Measurements from ENCODE around the gene DIPK2A. TPM values are rescaled to one million over a fixed set of nuclear protein-coding genes. Genes with fewer than 3 reads are reported as not detected.

The DIPK2A gene
- total and polyA plus RNA-seq, 2 donors (not counting 3 experiments of a cell fraction or from before 2014, with no cell fraction given), result 18.9 to 43.0 TPM

- dilution Hi-C loops (cut with MboI; ENCODE audit: extremely low pct_ligation_motif_present, low sequenced_read_pairs), result no loop called here
- BruUV-seq (replicated peaks), result no TSS peak
- H2AFZ ChIP-seq (ENCODE audit: low read depth, low read length), result no peak overlapping the region
- CTCF ChIA-PET, result interaction anchor here (6.7 kb wide), 1 partner anchor 1789 kb away, joined by 59 read pairs; no protein-coding TSS in a partner anchor
- H3K4me3 ChIP-seq (replicated peaks in 1 of 3; ENCODE audit: insufficient read depth in 1 of 3, low read depth in 1 of 3, low read length in 3 of 3), result no peak overlapping the region
- no peaks in the 10 kb centered on the region for H3K9me1 ChIP-seq (replicated peaks; ENCODE audit: control insufficient read depth, extremely low read depth, insufficient read depth, low read length)
- no peak for FAIRE-seq
- TF ChIP-seq MAX (IDR thresholded peaks at IDR 0.05; ENCODE audit: insufficient read depth, insufficient read length) (no peak), POLR2AphosphoS5 (IDR thresholded peaks at IDR 0.05; ENCODE audit: insufficient read depth, low read depth, low read length) (no peak), GATA2 (IDR thresholded peaks at IDR 0.05; ENCODE audit: insufficient read depth, insufficient read length, low read depth, low read length) (no peak), FOS (IDR thresholded peaks at IDR 0.05; ENCODE audit: borderline replicate concordance, insufficient read depth, low read length) (no peak), CTCF (IDR thresholded peaks at IDR 0.05; ENCODE audit: extremely low read depth in 1 of 2, insufficient read depth in 1 of 2, low read depth in 1 of 2, low read length in 2 of 2) (no peak), JUN (IDR thresholded peaks at IDR 0.05; ENCODE audit: borderline replicate concordance, insufficient read depth, insufficient read length, low read depth) (no peak), POLR2A (IDR thresholded peaks at IDR 0.05; ENCODE audit: low read depth, low read length) (no peak), EZH2 (IDR thresholded peaks at IDR 0.05; ENCODE audit: borderline replicate concordance, low read depth, low read length, severe bottlenecking) (no peak), MYC (IDR thresholded peaks at IDR 0.05; ENCODE audit: low read depth, low read length) (no peak)
- no peak for DNase-seq (ENCODE audit: low read depth, low spot score)
- no peaks in the 10 kb centered on the region for H3K36me3 ChIP-seq (ENCODE audit: control insufficient read depth in 2 of 2, extremely low read depth in 1 of 2, insufficient read depth in 2 of 2, low read length in 2 of 2)
- H3K79me2 ChIP-seq (ENCODE audit: control insufficient read depth, insufficient read depth, low read length), result peaks cover 97% of the 10 kb centered on the region
- intact Hi-C loops (cut with micrococcal nuclease), result loop anchor here (10.0 kb wide), 1 partner anchor 1057 kb away; no protein-coding TSS in a partner anchor
- H4K20me1 ChIP-seq (replicated peaks; ENCODE audit: control insufficient read depth, extremely low read depth, insufficient read depth, low read length), result peaks cover 12% of the 10 kb centered on the region
- H3K9ac ChIP-seq (replicated peaks; ENCODE audit: extremely low read depth, insufficient read depth, low read length), result no peak overlapping the region
- POLR2A ChIA-PET, result no interaction called here
- H3K4me1 ChIP-seq (ENCODE audit: control insufficient read depth, extremely low read depth, insufficient read depth, low read length), result peaks cover 27% of the 10 kb centered on the region
- no peaks in the 10 kb centered on the region for H3K27me3 ChIP-seq (ENCODE audit: control insufficient read depth in 2 of 2, insufficient read depth in 2 of 2, low read length in 2 of 2)
- peak overlapping the region; percentile 98 for H3K4me2 ChIP-seq (ENCODE audit: insufficient read depth, low read length)
- H3K9me3 ChIP-seq (replicated peaks; ENCODE audit: control insufficient read depth, insufficient read depth, low read length), result no peaks in the 10 kb centered on the region
- no peak overlapping the region for H3K27ac ChIP-seq (ENCODE audit: insufficient read depth, low read depth, low read length)
Observed at GRCh38 chr3:143978263-143978631, 6.6 kb downstream of the DIPK2A start.
